GM08714 (cell line): ENCODE data around the gene SOST.
"Not testable (repeated sequence)": the region's sequence is repeated elsewhere in the genome, so short reads cannot be mapped to it uniquely, and the experiment has no call there.

Experiments
- H3K4me3 ChIP-seq: fragments of 200-500 bp; sonication (Bioruptor generic); 2 replicates; pipeline ENCODE4 v1.5.1; 2014; ENCODE audit warnings: mild to moderate bottlenecking, low read length, inconsistent platforms
- ZNF274 ChIP-seq: IDR thresholded peaks from 2 replicates; pipeline ENCODE4 v1.6.1; 2012; ENCODE audit warnings: mild to moderate bottlenecking, low read depth, low read length

SOST gene

GRCh38 chr17:43758497-43759174, at the start of gene SOST:
Gene SOST (minus strand): TSS chr17:43758791. CDS start chr17:43758741, 50 bp downstream.
- H3K4me3 ChIP-seq, result no peak within 1 kb of the TSS
- no peak for TF ChIP-seq ZNF274

GRCh38 chr17:43808076-43808475, 49.5 kb upstream of the SOST start:
- no peak overlapping the region for H3K4me3 ChIP-seq
- TF ChIP-seq ZNF274, result no peak

- TF ChIP-seq ZNF274, result no peak
- H3K4me3 ChIP-seq, result no peak overlapping the region
These were observed 46.5 kb upstream of the SOST start for GRCh38 chr17:43805117-43805516.

GRCh38 chr17:43803758-43804157, 45.2 kb upstream of the SOST start:
- no peak for TF ChIP-seq ZNF274
- no peak overlapping the region for H3K4me3 ChIP-seq

- TF ChIP-seq ZNF274, result no peak
- H3K4me3 ChIP-seq, result no peak overlapping the region
These were observed 43.3 kb upstream of the SOST start for GRCh38 chr17:43801844-43802243.

GRCh38 chr17:43800736-43801135, 42.1 kb upstream of the SOST start:
- H3K4me3 ChIP-seq, result no peak overlapping the region

GRCh38 chr17:43799047-43799446, 40.5 kb upstream of the SOST start:
- H3K4me3 ChIP-seq, result no peak overlapping the region
- TF ChIP-seq ZNF274, result no peak

More at GRCh38 chr17:43800736-43801135, 42.1 kb upstream of the SOST start:
- no peak for TF ChIP-seq ZNF274

GRCh38 chr17:43798024-43798423, 39.4 kb upstream of the SOST start:
- not testable (repeated sequence) for H3K4me3 ChIP-seq

- H3K4me3 ChIP-seq, result not testable (repeated sequence)
These were observed 34.1 kb upstream of the SOST start for GRCh38 chr17:43792668-43793067.

- TF ChIP-seq ZNF274, result no peak
- H3K4me3 ChIP-seq, result no peak overlapping the region
These were observed 33.0 kb upstream of the SOST start for GRCh38 chr17:43791589-43791988.

- no peak for TF ChIP-seq ZNF274
- H3K4me3 ChIP-seq, result no peak overlapping the region
These were observed 31.8 kb upstream of the SOST start for GRCh38 chr17:43790311-43790940.

- no peak overlapping the region for H3K4me3 ChIP-seq
- TF ChIP-seq ZNF274, result no peak
These were observed 30.9 kb upstream of the SOST start for GRCh38 chr17:43789482-43789881.

GRCh38 chr17:43788540-43788939, 29.9 kb upstream of the SOST start:
- H3K4me3 ChIP-seq, result no peak overlapping the region
- no peak for TF ChIP-seq ZNF274

- H3K4me3 ChIP-seq, result no peak overlapping the region
- TF ChIP-seq ZNF274, result no peak
These were observed 29.1 kb upstream of the SOST start for GRCh38 chr17:43787728-43788127.

- TF ChIP-seq ZNF274, result no peak
- no peak overlapping the region for H3K4me3 ChIP-seq
These were observed 26.1 kb upstream of the SOST start for GRCh38 chr17:43784628-43785101.
